Mononuclear cell (primary cell): Measurements from ENCODE around the gene NAA10. TPM values are rescaled to one million over a fixed set of nuclear protein-coding genes. Genes with fewer than 3 reads are reported as not detected.

ENCODE experiments used
- H3K27me3 ChIP-seq: 2 replicates; pipeline ENCODE4 v1.6.0; 2011; ENCODE audit warnings: low read length, control low read depth; ENCODE audit not compliant: insufficient read depth
- H3K4me1 ChIP-seq: 2 replicates; pipeline ENCODE4 v1.5.1; 2011; ENCODE audit warnings: mild to moderate bottlenecking, low read length, control low read depth; ENCODE audit not compliant: insufficient read depth
- H3K4me3 ChIP-seq: 2 replicates; pipeline ENCODE4 v1.5.1; 2011; ENCODE audit warnings: mild to moderate bottlenecking, low read length, moderate library complexity
- H3K9me3 ChIP-seq: 2 replicates; pipeline ENCODE4 v1.5.1; 2011; ENCODE audit warnings: low read depth, mild to moderate bottlenecking, control low read depth, low read length
- total RNA-seq: library from RNA; depleted of rRNA; stranded (reverse); fragments of >200 nt; gene quantifications from one replicate; pipeline ENCODE4 v1.2.3, GENCODE V29; 2012

The NAA10 gene
- total RNA-seq, 1 donor: 22.0 TPM

GRCh38 chrX:153921070-153921469, 13.8 kb downstream of the NAA10 start:
- Histone ChIP-seq H3K9me3 (no peaks in the 10 kb centered on the region), H3K27me3 (no peaks in the 10 kb centered on the region), H3K4me1 (peaks cover 32% of the 10 kb centered on the region), H3K4me3 (no peak overlapping the region)

DNA sequence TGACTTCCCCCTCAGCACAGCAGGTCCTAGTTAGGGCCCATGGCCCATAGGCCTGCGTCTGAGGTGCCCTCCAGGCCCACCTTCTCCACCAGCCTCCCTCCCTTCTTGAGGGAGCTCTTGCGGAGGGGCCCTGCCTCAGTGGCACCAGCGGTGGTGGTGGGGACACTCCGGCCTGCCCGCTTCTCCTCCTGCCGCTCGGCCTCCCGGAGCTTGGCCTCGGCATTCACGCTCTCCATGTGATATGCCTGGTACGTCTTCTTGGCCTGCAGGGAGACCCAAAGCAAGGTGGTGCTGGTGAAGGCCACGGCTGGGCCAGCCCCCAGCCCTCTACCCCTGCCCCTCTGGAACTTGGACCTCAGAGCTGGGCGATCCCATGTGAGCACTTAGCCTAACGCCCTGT, 14.3 kb downstream of the NAA10 start:
- Histone ChIP-seq H3K4me1 (peaks cover 32% of the 10 kb centered on the region), H3K4me3 (no peak overlapping the region), H3K9me3 (no peaks in the 10 kb centered on the region), H3K27me3 (no peaks in the 10 kb centered on the region)

- Histone ChIP-seq H3K9me3 (no peaks in the 10 kb centered on the region), H3K4me3 (no peak overlapping the region), H3K4me1 (peaks cover 26% of the 10 kb centered on the region), H3K27me3 (no peaks in the 10 kb centered on the region)
Observed at GRCh38 chrX:153919281-153919680, 15.6 kb downstream of the NAA10 start.

- Histone ChIP-seq H3K9me3 (no peaks in the 10 kb centered on the region), H3K4me1 (peaks cover 14% of the 10 kb centered on the region), H3K27me3 (no peaks in the 10 kb centered on the region), H3K4me3 (no peak overlapping the region)
Observed at GRCh38 chrX:153917869-153918268, 17.0 kb downstream of the NAA10 start.

DNA sequence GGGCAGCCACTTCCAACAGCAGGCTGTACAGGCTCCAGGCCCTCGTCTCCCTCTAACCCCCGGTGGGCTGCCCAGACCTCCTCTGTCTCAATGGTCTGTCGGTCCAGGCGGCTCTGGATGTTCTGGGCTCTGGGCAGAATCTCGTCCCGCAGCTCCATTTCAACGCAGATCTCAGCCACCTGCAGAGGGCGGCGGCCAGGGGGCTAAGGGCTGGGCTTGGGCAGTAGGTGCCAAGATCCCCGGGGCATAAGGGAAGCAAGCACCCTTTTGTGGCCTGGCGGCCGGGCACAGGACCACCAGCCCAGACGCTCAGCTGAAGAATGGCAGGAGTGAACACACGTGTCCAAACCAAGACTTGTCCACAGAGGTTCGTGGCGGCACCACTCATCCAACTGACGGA, 21.1 kb downstream of the NAA10 start:
- no peaks in the 10 kb centered on the region for H3K9me3 ChIP-seq
- no peaks in the 10 kb centered on the region for H3K27me3 ChIP-seq
- H3K4me1 ChIP-seq: no peaks in the 10 kb centered on the region
- no peak overlapping the region for H3K4me3 ChIP-seq

- no peaks in the 10 kb centered on the region for H3K9me3 ChIP-seq
- H3K27me3 ChIP-seq: no peaks in the 10 kb centered on the region
- no peak overlapping the region for H3K4me3 ChIP-seq
- H3K4me1 ChIP-seq: no peaks in the 10 kb centered on the region
Observed at GRCh38 chrX:153913211-153913610, 21.6 kb downstream of the NAA10 start.

DNA sequence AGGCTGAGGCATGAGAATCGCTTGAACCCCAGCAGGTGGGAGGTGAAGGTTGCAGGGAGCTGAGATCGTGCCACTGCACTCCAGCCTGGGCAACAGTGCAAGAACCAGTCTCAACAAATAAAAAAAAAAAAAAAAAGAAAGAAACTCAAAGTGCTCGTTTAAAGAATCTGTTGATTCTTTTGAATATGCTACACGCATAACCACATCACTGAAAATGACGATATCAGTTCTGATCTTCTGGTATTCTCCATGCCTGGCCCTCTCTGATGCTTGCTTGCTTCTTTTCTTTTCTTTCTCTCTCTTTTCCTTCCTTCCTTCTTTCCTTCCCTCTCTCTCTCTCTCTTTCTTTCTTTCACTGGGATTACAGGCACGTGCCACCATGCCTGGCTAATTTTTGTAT, 23.0 kb downstream of the NAA10 start:
- H3K9me3 ChIP-seq: no peaks in the 10 kb centered on the region
- H3K4me3 ChIP-seq: no peak overlapping the region
- H3K27me3 ChIP-seq: no peaks in the 10 kb centered on the region
- no peaks in the 10 kb centered on the region for H3K4me1 ChIP-seq

DNA sequence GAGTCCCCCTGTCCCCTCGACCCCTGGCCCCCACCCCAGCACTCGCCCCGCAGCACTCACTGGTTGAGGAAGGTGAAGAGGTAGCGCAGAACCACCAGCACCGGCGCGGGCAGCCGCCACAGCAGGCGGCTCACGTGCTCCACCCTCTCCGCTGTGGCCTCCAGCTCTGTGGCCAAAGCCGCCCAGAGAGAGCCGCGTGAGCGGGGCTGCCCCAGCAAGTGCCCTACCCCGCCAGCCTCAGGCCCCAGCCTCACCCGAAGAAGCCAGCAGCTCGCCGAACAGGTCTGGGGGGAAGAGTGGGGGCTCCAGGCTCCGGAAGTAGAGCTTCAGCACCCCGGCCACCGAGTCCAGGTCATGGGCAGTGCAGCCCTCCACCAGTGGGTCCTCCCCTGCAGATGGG, 24.4 kb downstream of the NAA10 start:
- no peak overlapping the region for H3K4me3 ChIP-seq
- no peaks in the 10 kb centered on the region for H3K27me3 ChIP-seq
- H3K9me3 ChIP-seq: no peaks in the 10 kb centered on the region
- H3K4me1 ChIP-seq: no peaks in the 10 kb centered on the region

DNA sequence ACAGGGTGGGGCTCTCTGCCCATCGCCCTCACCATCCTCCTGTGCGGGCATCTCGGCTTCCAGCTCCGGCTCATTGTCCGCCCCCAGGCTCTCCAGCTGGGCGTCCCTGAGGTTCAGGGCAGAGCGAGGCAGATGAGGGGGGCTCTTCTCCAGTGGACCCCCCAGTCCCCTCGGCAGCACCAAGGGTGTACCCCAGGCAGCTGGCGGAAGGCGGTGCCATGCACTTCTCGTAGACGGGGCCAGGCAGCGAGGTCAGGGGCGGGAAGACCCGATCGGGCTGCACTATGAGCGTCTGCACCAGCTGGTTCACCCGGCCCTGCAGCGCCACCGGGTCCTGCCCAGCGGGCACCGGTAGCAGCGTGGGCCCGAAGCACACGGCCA, 24.9 kb downstream of the NAA10 start:
- Histone ChIP-seq H3K27me3 (no peaks in the 10 kb centered on the region), H3K4me3 (no peak overlapping the region), H3K9me3 (no peaks in the 10 kb centered on the region), H3K4me1 (peaks cover under 1% of the 10 kb centered on the region)

GRCh38 chrX:153909024-153909979, 25.5 kb downstream of the NAA10 start:
- H3K4me3 ChIP-seq: no peak overlapping the region
- H3K4me1 ChIP-seq: peaks cover 8% of the 10 kb centered on the region
- H3K27me3 ChIP-seq: no peaks in the 10 kb centered on the region
- no peaks in the 10 kb centered on the region for H3K9me3 ChIP-seq

GRCh38 chrX:153908219-153908860, 26.5 kb downstream of the NAA10 start:
- no peaks in the 10 kb centered on the region for H3K27me3 ChIP-seq
- H3K9me3 ChIP-seq: no peaks in the 10 kb centered on the region
- no peak overlapping the region for H3K4me3 ChIP-seq
- H3K4me1 ChIP-seq: peaks cover 16% of the 10 kb centered on the region

DNA sequence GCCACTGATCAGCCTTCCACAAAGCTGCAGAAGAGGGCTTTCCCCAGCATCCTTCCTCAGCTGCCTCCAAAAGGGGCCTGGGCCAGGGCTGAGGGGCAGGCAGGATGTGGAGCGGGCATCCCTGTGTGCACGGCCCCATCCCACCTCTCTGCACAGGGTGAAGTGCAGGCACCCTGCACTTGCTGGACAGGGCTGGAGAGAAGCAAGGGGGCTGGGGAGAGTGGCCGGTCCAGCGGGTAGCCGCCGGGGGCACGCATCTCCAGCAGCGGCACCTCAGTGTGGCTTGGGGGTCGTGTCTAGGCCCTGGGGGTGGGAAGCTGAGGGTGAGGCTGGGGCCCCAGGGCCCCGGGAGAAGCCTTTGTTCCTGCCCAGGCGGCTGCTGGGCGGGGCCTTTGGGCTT, 27.4 kb downstream of the NAA10 start:
- Histone ChIP-seq H3K9me3 (no peaks in the 10 kb centered on the region), H3K4me1 (peaks cover 25% of the 10 kb centered on the region)

GRCh38 chrX:153906126-153906917, 28.5 kb downstream of the NAA10 start:
- no peaks in the 10 kb centered on the region for H3K27me3 ChIP-seq
- no peak overlapping the region for H3K4me3 ChIP-seq
- peaks cover 36% of the 10 kb centered on the region for H3K4me1 ChIP-seq
- no peaks in the 10 kb centered on the region for H3K9me3 ChIP-seq

More for the DNA sequence above, 27.4 kb downstream of the NAA10 start:
- H3K4me3 ChIP-seq: no peak overlapping the region
- no peaks in the 10 kb centered on the region for H3K27me3 ChIP-seq

DNA sequence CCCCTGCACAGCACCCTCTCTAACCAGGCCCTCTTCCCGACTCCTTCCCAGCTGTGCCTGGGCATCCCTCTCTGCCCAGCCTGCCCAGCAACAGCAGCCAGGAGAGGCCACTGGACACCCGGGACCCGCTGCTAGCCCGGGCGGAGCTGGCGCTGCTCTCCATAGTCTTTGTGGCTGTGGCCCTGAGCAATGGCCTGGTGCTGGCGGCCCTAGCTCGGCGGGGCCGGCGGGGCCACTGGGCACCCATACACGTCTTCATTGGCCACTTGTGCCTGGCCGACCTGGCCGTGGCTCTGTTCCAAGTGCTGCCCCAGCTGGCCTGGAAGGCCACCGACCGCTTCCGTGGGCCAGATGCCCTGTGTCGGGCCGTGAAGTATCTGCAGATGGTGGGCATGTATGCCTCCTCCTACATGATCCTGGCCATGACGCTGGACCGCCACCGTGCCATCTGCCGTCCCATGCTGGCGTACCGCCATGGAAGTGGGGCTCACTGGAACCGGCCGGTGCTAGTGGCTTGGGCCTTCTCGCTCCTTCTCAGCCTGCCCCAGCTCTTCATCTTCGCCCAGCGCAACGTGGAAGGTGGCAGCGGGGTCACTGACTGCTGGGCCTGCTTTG, 29.2 kb downstream of the NAA10 start:
- Histone ChIP-seq H3K9me3 (no peaks in the 10 kb centered on the region), H3K4me1 (peaks cover 42% of the 10 kb centered on the region), H3K4me3 (no peak overlapping the region), H3K27me3 (no peaks in the 10 kb centered on the region)
